Rectal smooth muscle tissue (tissue), 1 donor: ENCODE data around the gene LRRC8C.
"Not testable (repeated sequence)": the region's sequence is repeated elsewhere in the genome, so short reads cannot be mapped to it uniquely, and the experiment has no call there.

Experiments
- H3K27ac ChIP-seq: one replicate; pipeline ENCODE4 v1.7.0; 2013; ENCODE audit warnings: low read depth, low read length, inconsistent platforms
- H3K27me3 ChIP-seq: one replicate; pipeline ENCODE4 v1.7.0; 2013; ENCODE audit warnings: low read length; ENCODE audit not compliant: control insufficient read depth, insufficient read depth
- H3K36me3 ChIP-seq: one replicate; pipeline ENCODE4 v1.7.0; 2013; ENCODE audit warnings: low read length; ENCODE audit not compliant: control insufficient read depth, insufficient read depth
- H3K4me1 ChIP-seq: one replicate; pipeline ENCODE4 v1.7.0; 2013; ENCODE audit warnings: low read length; ENCODE audit not compliant: control insufficient read depth, insufficient read depth
- H3K4me3 ChIP-seq: one replicate; pipeline ENCODE4 v1.7.0; 2013; ENCODE audit warnings: low read length
- H3K9ac ChIP-seq: one replicate; pipeline ENCODE4 v1.7.0; 2013; ENCODE audit warnings: low read length

Gene LRRC8C

GRCh38 chr1:89610457-89611011, 22.4 kb upstream of the LRRC8C start:
- H3K27ac ChIP-seq: no peak overlapping the region
- no peak overlapping the region for H3K4me3 ChIP-seq
- H3K36me3 ChIP-seq: no peaks in the 10 kb centered on the region
- no peak overlapping the region for H3K9ac ChIP-seq
- H3K4me1 ChIP-seq: no peaks in the 10 kb centered on the region
- H3K27me3 ChIP-seq: no peaks in the 10 kb centered on the region

GRCh38 chr1:89611721-89612120, 21.2 kb upstream of the LRRC8C start:
- H3K4me1 ChIP-seq: no peaks in the 10 kb centered on the region
- no peaks in the 10 kb centered on the region for H3K36me3 ChIP-seq
- no peak overlapping the region for H3K4me3 ChIP-seq
- H3K27me3 ChIP-seq: no peaks in the 10 kb centered on the region
- no peak overlapping the region for H3K27ac ChIP-seq
- no peak overlapping the region for H3K9ac ChIP-seq

- no peaks in the 10 kb centered on the region for H3K36me3 ChIP-seq
- no peak overlapping the region for H3K9ac ChIP-seq
- H3K4me3 ChIP-seq: no peak overlapping the region
- H3K27me3 ChIP-seq: no peaks in the 10 kb centered on the region
- no peaks in the 10 kb centered on the region for H3K4me1 ChIP-seq
- H3K27ac ChIP-seq: no peak overlapping the region
Measured at GRCh38 chr1:89613928-89614327, 19.0 kb upstream of the LRRC8C start.

- H3K36me3 ChIP-seq: no peaks in the 10 kb centered on the region
- H3K4me1 ChIP-seq: no peaks in the 10 kb centered on the region
- no peak overlapping the region for H3K9ac ChIP-seq
- H3K27ac ChIP-seq: no peak overlapping the region
- H3K4me3 ChIP-seq: no peak overlapping the region
- H3K27me3 ChIP-seq: no peaks in the 10 kb centered on the region
Measured at GRCh38 chr1:89615676-89616598, 17.0 kb upstream of the LRRC8C start.

GRCh38 chr1:89616844-89617627, 15.9 kb upstream of the LRRC8C start:
- Histone ChIP-seq H3K9ac (no peak overlapping the region), H3K36me3 (no peaks in the 10 kb centered on the region), H3K27me3 (no peaks in the 10 kb centered on the region), H3K27ac (no peak overlapping the region), H3K4me3 (no peak overlapping the region), H3K4me1 (no peaks in the 10 kb centered on the region)

GRCh38 chr1:89620664-89621063, 12.3 kb upstream of the LRRC8C start:
- H3K27ac ChIP-seq: no peak overlapping the region
- no peak overlapping the region for H3K9ac ChIP-seq
- H3K27me3 ChIP-seq: no peaks in the 10 kb centered on the region
- H3K4me1 ChIP-seq: no peaks in the 10 kb centered on the region
- no peaks in the 10 kb centered on the region for H3K36me3 ChIP-seq
- no peak overlapping the region for H3K4me3 ChIP-seq

- no peak overlapping the region for H3K27ac ChIP-seq
- no peak overlapping the region for H3K4me3 ChIP-seq
- no peaks in the 10 kb centered on the region for H3K27me3 ChIP-seq
- H3K9ac ChIP-seq: no peak overlapping the region
- no peaks in the 10 kb centered on the region for H3K36me3 ChIP-seq
- H3K4me1 ChIP-seq: no peaks in the 10 kb centered on the region
Measured at GRCh38 chr1:89622895-89623294, 10.0 kb upstream of the LRRC8C start.

GRCh38 chr1:89624314-89624713, 8.6 kb upstream of the LRRC8C start:
- Histone ChIP-seq H3K9ac (no peak overlapping the region), H3K27me3 (no peaks in the 10 kb centered on the region), H3K4me3 (no peak overlapping the region), H3K27ac (no peak overlapping the region), H3K36me3 (no peaks in the 10 kb centered on the region), H3K4me1 (no peaks in the 10 kb centered on the region)

- Histone ChIP-seq H3K36me3 (no peaks in the 10 kb centered on the region), H3K4me1 (no peaks in the 10 kb centered on the region), H3K27me3 (no peaks in the 10 kb centered on the region), H3K27ac (no peak overlapping the region), H3K9ac (no peak overlapping the region), H3K4me3 (no peak overlapping the region)
Measured at GRCh38 chr1:89624715-89625323, 8.1 kb upstream of the LRRC8C start.

GRCh38 chr1:89627596-89627962, 5.3 kb upstream of the LRRC8C start:
- H3K9ac ChIP-seq: no peak overlapping the region
- no peaks in the 10 kb centered on the region for H3K36me3 ChIP-seq
- no peak overlapping the region for H3K4me3 ChIP-seq
- H3K4me1 ChIP-seq: no peaks in the 10 kb centered on the region
- H3K27ac ChIP-seq: no peak overlapping the region
- H3K27me3 ChIP-seq: no peaks in the 10 kb centered on the region

- Histone ChIP-seq H3K27ac (no peak overlapping the region), H3K9ac (no peak overlapping the region), H3K27me3 (peaks cover 5% of the 10 kb centered on the region), H3K4me3 (no peak overlapping the region), H3K36me3 (no peaks in the 10 kb centered on the region), H3K4me1 (no peaks in the 10 kb centered on the region)
Measured at GRCh38 chr1:89629146-89629545, 3.8 kb upstream of the LRRC8C start.

- H3K36me3 ChIP-seq: not testable (repeated sequence)
Measured at GRCh38 chr1:89629600-89629999, 3.3 kb upstream of the LRRC8C start.

More at GRCh38 chr1:89629600-89629999, 3.3 kb upstream of the LRRC8C start:
- not testable (repeated sequence) for H3K4me1 ChIP-seq, H3K27ac ChIP-seq, H3K4me3 ChIP-seq, H3K9ac ChIP-seq, H3K27me3 ChIP-seq
